HEK293T (cell line): ENCODE measurements around the gene ELL2.
"Not testable (repeated sequence)": the region's sequence is repeated elsewhere in the genome, so short reads cannot be mapped to it uniquely, and the experiment has no call there.

Experiments used
- CTCF ChIA-PET: fragments of 350-600 bp; formaldehyde crosslinking; extraction: SDS; loops from one replicate; lab custom pipeline; 2021; ENCODE audit warnings: antibody characterized with exemption, inconsistent platforms; lab: Yijun Ruan, JAX
- POLR2A ChIA-PET: fragments of 350-600 bp; formaldehyde crosslinking; extraction: SDS; loops from one replicate; lab custom pipeline; 2020; ENCODE audit warnings: antibody characterized with exemption, inconsistent platforms; lab: Yijun Ruan, JAX
- DNase-seq: peaks from one replicate; pipeline ENCODE4 v3.0.0; 2012; ENCODE audit warnings: mixed read lengths; ENCODE audit errors: extremely low spot score
- ARNT ChIP-seq: fragments of 450-650 bp; IDR thresholded peaks from 2 replicates; pipeline ENCODE4 v1.6.1; 2017; ENCODE audit warnings: mild to moderate bottlenecking
- BHLHE40 ChIP-seq: fragments of 450-650 bp; IDR thresholded peaks from 2 replicates; pipeline ENCODE4 v1.6.1; 2016; ENCODE audit warnings: mild to moderate bottlenecking, moderate library complexity, borderline replicate concordance
- CTBP1 ChIP-seq: fragments of 450-650 bp; IDR thresholded peaks from 2 replicates; pipeline ENCODE4 v1.6.1; 2016; ENCODE audit warnings: borderline replicate concordance
- ELF4 ChIP-seq: fragments of 450-650 bp; IDR thresholded peaks from 2 replicates; pipeline ENCODE4 v1.6.1; 2017; ENCODE audit warnings: antibody characterized with exemption
- FOXA1 ChIP-seq: fragments of 450-650 bp; IDR thresholded peaks from 2 replicates; pipeline ENCODE4 v1.6.1; 2016; ENCODE audit warnings: mild to moderate bottlenecking
- FOXK2 ChIP-seq: fragments of 450-650 bp; IDR thresholded peaks from 2 replicates; pipeline ENCODE4 v1.6.1; 2016; ENCODE audit warnings: mild to moderate bottlenecking
- FOXM1 ChIP-seq: fragments of 450-650 bp; IDR thresholded peaks from 2 replicates; pipeline ENCODE4 v1.6.1; 2017; ENCODE audit warnings: mild to moderate bottlenecking, borderline replicate concordance
- HDGF ChIP-seq: fragments of 450-650 bp; IDR thresholded peaks from 2 replicates; pipeline ENCODE4 v1.6.1; 2017; ENCODE audit warnings: antibody characterized with exemption, borderline replicate concordance
- L3MBTL2 ChIP-seq: fragments of 450-650 bp; conservative IDR thresholded peaks from 2 replicates; pipeline ENCODE4 v1.6.1; 2016; ENCODE audit warnings: mild to moderate bottlenecking
- LEF1 ChIP-seq: fragments of 450-650 bp; IDR thresholded peaks from 2 replicates; pipeline ENCODE4 v1.6.1; 2017; ENCODE audit warnings: mild to moderate bottlenecking, borderline replicate concordance
- NFRKB ChIP-seq: fragments of 450-650 bp; IDR thresholded peaks from 2 replicates; pipeline ENCODE4 v1.6.1; 2016; ENCODE audit warnings: mild to moderate bottlenecking, moderate library complexity
- SP1 ChIP-seq: fragments of 450-650 bp; IDR thresholded peaks from 2 replicates; pipeline ENCODE4 v1.6.1; 2017
- SUZ12 ChIP-seq: fragments of 450-650 bp; IDR thresholded peaks from 2 replicates; pipeline ENCODE4 v1.6.1; 2016; ENCODE audit warnings: mild to moderate bottlenecking
- TARDBP ChIP-seq: fragments of 450-650 bp; IDR thresholded peaks from 2 replicates; pipeline ENCODE4 v1.6.1; 2016
- ZNF384 ChIP-seq: fragments of 450-650 bp; IDR thresholded peaks from 2 replicates; pipeline ENCODE4 v1.6.1; 2016
- TF ChIP-seq, protein P1 (sequence below): fragments of 450-650 bp; IDR thresholded peaks from 2 replicates; pipeline ENCODE4 v1.6.1; 2016

Gene ELL2

GRCh38 chr5:95852567-95852966 is 109.1 kb downstream of the ELL2 start:
- no peak for TF ChIP-seq ZNF384
- TF ChIP-seq FOXA1 = no peak
- TF ChIP-seq NFRKB = no peak
- no peak for TF ChIP-seq BHLHE40
- no peak for TF ChIP-seq CTBP1
- TF ChIP-seq ARNT = no peak
- TF ChIP-seq SUZ12 = no peak
- CTCF ChIA-PET = interaction anchor here (1.1 to 1.9 kb wide), 2 partner anchors 71 to 484 kb away, joined by 5 to 6 read pairs; no protein-coding TSS in a partner anchor
- DNase-seq = no peak
- POLR2A ChIA-PET = no interaction called here

DNA sequence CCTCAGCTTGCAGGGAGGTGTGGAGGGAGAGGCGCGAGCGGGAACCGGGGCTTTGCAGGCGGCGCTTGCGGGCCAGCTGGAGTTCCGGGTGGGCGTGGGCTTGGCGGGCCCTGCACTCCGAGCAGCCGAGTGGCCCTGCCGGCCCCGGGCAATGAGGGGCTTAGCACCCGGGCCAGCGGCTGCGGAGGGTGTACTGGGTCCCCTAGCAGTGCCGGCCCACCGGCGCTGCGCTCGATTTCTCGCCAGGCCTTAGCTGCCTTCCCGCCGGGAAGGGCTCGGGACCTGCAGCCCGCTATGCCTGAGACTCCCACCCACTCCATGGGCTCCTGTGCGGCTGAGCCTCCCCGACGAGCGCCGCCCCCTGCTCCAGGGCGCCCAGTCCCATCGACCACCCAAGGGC is 110.5 kb downstream of the ELL2 start:
- POLR2A ChIA-PET, DNase-seq, CTCF ChIA-PET: not testable (repeated sequence)

DNA sequence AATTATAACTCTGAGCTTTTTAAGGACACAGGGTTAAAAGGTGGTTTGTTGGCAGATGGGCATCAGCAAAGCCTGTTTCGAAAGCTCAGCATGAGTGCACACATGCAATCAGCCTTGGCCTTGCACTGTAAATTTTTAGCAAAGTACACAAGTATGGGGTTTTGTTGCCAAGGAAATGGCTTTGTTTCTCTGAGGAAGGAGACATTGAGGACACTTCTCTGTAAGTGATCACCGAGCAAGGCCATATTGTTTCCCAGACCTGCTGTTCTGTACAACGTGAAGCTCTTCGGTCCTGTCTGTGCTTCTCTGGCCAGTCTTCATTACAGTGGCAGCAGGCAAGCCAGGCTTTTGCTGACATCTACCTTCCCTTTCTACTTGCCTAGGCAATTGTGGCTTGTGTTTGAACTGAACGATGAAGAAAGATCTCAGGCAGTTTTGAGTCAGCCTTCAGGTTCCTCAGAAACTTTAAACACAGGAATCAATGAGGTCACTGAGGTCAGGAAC is 111.2 kb downstream of the ELL2 start:
- DNase-seq = no peak
- CTCF ChIA-PET = interaction anchor here (2.0 kb wide), 1 partner anchor 69 kb away, joined by 15 read pairs; no protein-coding TSS in a partner anchor
- TF ChIP-seq ZNF384 (no peak), SUZ12 (no peak), SP1 (no peak), FOXM1 (no peak), ELF4 (no peak), CTBP1 (no peak), FOXK2 (no peak), LEF1 (no peak), TARDBP (no peak), HDGF (no peak)
- TF ChIP-seq, protein P1, sequence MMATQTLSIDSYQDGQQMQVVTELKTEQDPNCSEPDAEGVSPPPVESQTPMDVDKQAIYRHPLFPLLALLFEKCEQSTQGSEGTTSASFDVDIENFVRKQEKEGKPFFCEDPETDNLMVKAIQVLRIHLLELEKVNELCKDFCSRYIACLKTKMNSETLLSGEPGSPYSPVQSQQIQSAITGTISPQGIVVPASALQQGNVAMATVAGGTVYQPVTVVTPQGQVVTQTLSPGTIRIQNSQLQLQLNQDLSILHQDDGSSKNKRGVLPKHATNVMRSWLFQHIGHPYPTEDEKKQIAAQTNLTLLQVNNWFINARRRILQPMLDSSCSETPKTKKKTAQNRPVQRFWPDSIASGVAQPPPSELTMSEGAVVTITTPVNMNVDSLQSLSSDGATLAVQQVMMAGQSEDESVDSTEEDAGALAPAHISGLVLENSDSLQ = no peak
- POLR2A ChIA-PET = interaction anchor here (1.7 kb wide), 1 partner anchor 204 kb away, joined by 10 read pairs; the partner anchor contains the start of gene RFESD

DNA sequence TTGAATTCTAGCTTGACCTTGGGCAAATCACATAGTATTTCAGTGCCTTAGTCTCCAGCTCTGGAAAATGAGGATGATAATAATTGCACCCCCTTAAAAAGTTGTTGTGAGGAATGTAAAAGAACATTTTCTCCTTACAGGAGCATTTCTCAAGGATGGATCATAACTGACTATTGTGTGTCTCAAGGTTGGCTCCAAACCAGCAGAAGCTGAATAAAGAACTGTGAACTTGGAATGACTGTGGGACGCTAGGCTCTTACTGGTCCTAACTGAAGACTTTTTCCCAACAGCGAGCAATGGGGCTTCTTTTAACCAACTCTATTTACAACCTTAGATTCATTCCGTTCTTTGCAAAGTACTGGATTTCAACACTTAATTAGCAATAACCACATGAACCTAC is 113.0 kb downstream of the ELL2 start:
- no peak for TF ChIP-seq SUZ12
- TF ChIP-seq BHLHE40 = no peak
- TF ChIP-seq FOXA1 = no peak
- TF ChIP-seq FOXK2 = no peak
- no peak for TF ChIP-seq CTBP1
- TF ChIP-seq SP1 = no peak
- no peak for TF ChIP-seq L3MBTL2
- TF ChIP-seq, protein P1 = no peak
- DNase-seq = no peak
- CTCF ChIA-PET = interaction anchor here (2.0 kb wide), 1 partner anchor 67 kb away, joined by 15 read pairs; no protein-coding TSS in a partner anchor
- POLR2A ChIA-PET = interaction anchor here (1.1 to 2.2 kb wide), 2 partner anchors 14 to 202 kb away, joined by 6 to 8 read pairs; partner anchors contain the start of gene RFESD

- ChIA-PET CTCF (interaction anchor here (0.6 to 2.1 kb wide), 8 partner anchors 23 to 755 kb away, joined by 3 to 22 read pairs (median 3); no protein-coding TSS in a partner anchor), POLR2A (interaction anchor here (0.9 to 2.2 kb wide), 2 partner anchors 13 to 292 kb away, joined by 3 to 6 read pairs; partner anchors contain the start of genes ARSK and SKIC3)
- DNase-seq = no peak
- TF ChIP-seq BHLHE40 (no peak), HDGF (no peak), SUZ12 (no peak), ZNF384 (no peak), CTBP1 (no peak), ARNT (no peak), TARDBP (no peak), ELF4 (no peak)
- TF ChIP-seq, protein P1 = no peak
Observed at GRCh38 chr5:95847261-95847592, 114.4 kb downstream of the ELL2 start.

DNA sequence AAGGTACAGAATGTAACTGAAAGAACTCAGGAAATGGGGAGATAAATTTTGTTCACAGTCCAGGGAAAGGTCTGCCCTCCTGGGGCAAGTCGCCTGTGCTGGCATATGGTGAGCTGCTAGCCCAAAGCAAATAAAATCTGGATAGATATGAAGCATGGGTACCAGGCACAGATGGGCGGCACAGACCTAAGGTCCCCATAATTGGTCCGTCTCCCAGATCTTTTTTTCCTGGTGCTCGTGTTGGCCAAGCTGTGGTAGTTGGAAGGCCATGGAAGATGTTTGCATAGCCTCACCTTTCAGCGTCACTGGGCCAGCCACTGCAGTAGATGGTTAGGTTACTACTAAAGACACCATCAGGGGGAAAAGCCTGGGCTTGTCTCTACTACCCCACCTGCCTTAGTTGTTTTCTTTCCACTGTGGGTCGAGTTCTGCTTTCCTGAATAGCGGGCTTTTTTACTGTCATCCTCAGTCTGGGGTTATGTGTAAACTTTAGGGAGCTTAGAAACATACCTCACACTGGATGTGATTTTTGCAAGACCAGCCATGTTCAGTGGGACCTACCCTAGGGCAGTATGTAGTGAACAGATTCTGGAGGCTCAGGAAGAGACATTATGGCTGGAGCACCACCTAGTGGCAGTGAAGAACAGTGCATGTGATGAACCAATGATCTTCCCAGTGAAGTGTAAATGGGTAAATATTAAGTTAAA is 114.9 kb downstream of the ELL2 start:
- ChIA-PET POLR2A (interaction anchor here (0.9 kb wide), 1 partner anchor 292 kb away, joined by 3 read pairs; the partner anchor contains the start of genes ARSK and SKIC3), CTCF (interaction anchor here (0.6 to 2.1 kb wide), 9 partner anchors 11 to 755 kb away, joined by 3 to 22 read pairs (median 3); no protein-coding TSS in a partner anchor)
- TF ChIP-seq HDGF (no peak), CTBP1 (no peak), ELF4 (no peak), SP1 (no peak), NFRKB (no peak)
- DNase-seq = peak; percentile 77

DNA sequence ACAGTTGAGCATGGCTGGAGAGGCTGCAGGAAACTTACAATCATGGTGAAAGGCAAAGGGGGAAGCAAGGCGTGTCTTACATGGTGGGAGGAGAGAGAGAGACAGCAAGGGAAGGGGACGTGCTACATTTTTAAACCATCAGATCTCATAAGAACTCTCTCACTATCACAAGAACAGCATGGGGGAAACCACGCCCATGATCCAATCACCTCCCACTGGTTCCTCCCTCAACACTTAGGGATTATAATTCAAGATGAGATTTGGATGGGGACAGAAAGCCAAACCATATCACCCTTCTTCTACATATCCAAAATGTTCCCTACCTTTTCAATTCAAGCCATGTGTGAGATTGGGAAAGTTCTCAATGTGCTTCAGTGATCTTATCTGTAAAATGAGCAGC is 116.3 kb downstream of the ELL2 start:
- TF ChIP-seq TARDBP = no peak
- TF ChIP-seq FOXM1 = no peak
- no peak for TF ChIP-seq CTBP1
- TF ChIP-seq HDGF = no peak
- no peak for TF ChIP-seq BHLHE40
- TF ChIP-seq ZNF384 = no peak
- no peak for TF ChIP-seq ARNT
- no peak for TF ChIP-seq SP1
- no peak for TF ChIP-seq FOXA1
- TF ChIP-seq FOXK2 = no peak
- no peak for DNase-seq
- ChIA-PET CTCF (no interaction called here), POLR2A (no interaction called here)
